HepG2 (cell line): ENCODE measurements around the gene CDK2. TPM values are rescaled to one million over a fixed set of nuclear protein-coding genes. Genes with fewer than 3 reads are reported as not detected.
A peak's percentile ranks its signal among the peaks of the same experiment; 100 is the strongest.

Experiments used
- ADNP ChIP-seq: sonication (generic); formaldehyde crosslinking; IDR thresholded peaks from 2 replicates; pipeline ENCODE4 v1.4.0; 2020; ENCODE audit warnings: missing genetic modification reagents
- ERF ChIP-seq: IDR thresholded peaks from 2 replicates; pipeline ENCODE4 v1.6.1; 2018; ENCODE audit warnings: missing biosample characterization, missing genetic modification reagents
- HIVEP1 ChIP-seq: sonication (generic); formaldehyde crosslinking; IDR thresholded peaks from 2 replicates; pipeline ENCODE4 v1.4.0; 2020; ENCODE audit warnings: mild to moderate bottlenecking, missing genetic modification reagents
- HNRNPL ChIP-seq: fragments of 200-400 bp; formaldehyde crosslinking; IDR thresholded peaks from 2 replicates; pipeline ENCODE4 v1.6.1; 2017; ENCODE audit warnings: mild to moderate bottlenecking, low read depth, low read length
- HOXA3 ChIP-seq: sonication (generic); formaldehyde crosslinking; IDR thresholded peaks from 2 replicates; pipeline ENCODE4 v1.5.0; 2020; ENCODE audit warnings: missing genetic modification reagents
- HOXD1 ChIP-seq: sonication (generic); formaldehyde crosslinking; IDR thresholded peaks from 2 replicates; pipeline ENCODE4 v1.5.0; 2020; ENCODE audit warnings: missing genetic modification reagents
- KDM5A ChIP-seq: fragments of 200-600 bp; sonication (generic); IDR thresholded peaks from 2 replicates; pipeline ENCODE4 v1.7.0; 2018; ENCODE audit warnings: antibody characterized with exemption, mild to moderate bottlenecking, low read length, borderline replicate concordance
- ONECUT2 ChIP-seq: sonication (generic); formaldehyde crosslinking; IDR thresholded peaks from 2 replicates; pipeline ENCODE4 v1.4.0; 2020; ENCODE audit warnings: missing genetic modification reagents
- RAD21 ChIP-seq: fragments of 450-650 bp; formaldehyde crosslinking; IDR thresholded peaks from 2 replicates; pipeline ENCODE4 v1.5.0; 2020; ENCODE audit warnings: mild to moderate bottlenecking
- SNRNP70 ChIP-seq: fragments of 200-400 bp; formaldehyde crosslinking; IDR thresholded peaks from 2 replicates; pipeline ENCODE4 v1.6.1; 2017; ENCODE audit warnings: mild to moderate bottlenecking, low read depth, low read length, moderate library complexity
- THAP7 ChIP-seq: sonication (generic); formaldehyde crosslinking; IDR thresholded peaks from 2 replicates; pipeline ENCODE4 v1.8.1; 2023; ENCODE audit warnings: mild to moderate bottlenecking, missing genetic modification reagents
- TRIM24 ChIP-seq: sonication (generic); formaldehyde crosslinking; IDR thresholded peaks from 2 replicates; pipeline ENCODE4 v1.8.0; 2022; ENCODE audit warnings: mild to moderate bottlenecking, missing genetic modification reagents
- UBTF ChIP-seq: sonication (generic); formaldehyde crosslinking; IDR thresholded peaks from 2 replicates; pipeline ENCODE4 v1.4.0; 2020; ENCODE audit warnings: mild to moderate bottlenecking, missing genetic modification reagents
- ZNF883 ChIP-seq: sonication (generic); formaldehyde crosslinking; IDR thresholded peaks from 2 replicates; pipeline ENCODE4 v1.5.1; 2020; ENCODE audit warnings: mild to moderate bottlenecking, missing genetic modification reagents; ENCODE audit errors: not compliant biosample characterization
- polyA plus RNA-seq, 8 experiments: library from polyadenylated mRNA; depleted of rRNA in 3 of 8; stranded (reverse) in 7 of 8; unstranded in 1 of 8; fragments of >200 nt; fragmentation: Illumina TruSeq in 4 of 8; extraction: Trizol in 4 of 8; gene quantifications; 2 replicates each; pipeline versions ENCODE4 v1.2.1 to v1.2.3, GENCODE V29; 2011 to 2016; ENCODE audit warnings: low read depth in 4 of 8, missing spikeins in 1 of 8, mixed read lengths in 1 of 8; ENCODE audit not compliant: insufficient read depth in 1 of 8
- total RNA-seq, 5 experiments: library from RNA; depleted of rRNA; stranded (reverse); fragments of >200 nt; fragmentation: Illumina TruSeq; extraction: Trizol; gene quantifications; 2 replicates each; pipeline ENCODE4 v1.2.3, GENCODE V29; 2016; ENCODE audit warnings: low read depth in 1 of 5
- TF ChIP-seq, protein P1 (sequence below): sonication (generic); formaldehyde crosslinking; IDR thresholded peaks from 2 replicates; pipeline ENCODE4 v1.4.0; 2020; ENCODE audit warnings: missing genetic modification reagents, borderline replicate concordance
- TF ChIP-seq, protein P2 (sequence below): sonication (generic); formaldehyde crosslinking; IDR thresholded peaks from 2 replicates; pipeline ENCODE4 v1.4.0; 2020; ENCODE audit warnings: mild to moderate bottlenecking, missing genetic modification reagents

Gene CDK2
- total and polyA plus RNA-seq, 2 of the 13 experiments (the other 11 are each of a cell fraction or from before 2014, with no cell fraction given), result 47.5 to 52.6 TPM

GRCh38 chr12:55940065-55940732, 26.4 kb upstream of the CDK2 start (continued):
- TF ChIP-seq, protein P1, sequence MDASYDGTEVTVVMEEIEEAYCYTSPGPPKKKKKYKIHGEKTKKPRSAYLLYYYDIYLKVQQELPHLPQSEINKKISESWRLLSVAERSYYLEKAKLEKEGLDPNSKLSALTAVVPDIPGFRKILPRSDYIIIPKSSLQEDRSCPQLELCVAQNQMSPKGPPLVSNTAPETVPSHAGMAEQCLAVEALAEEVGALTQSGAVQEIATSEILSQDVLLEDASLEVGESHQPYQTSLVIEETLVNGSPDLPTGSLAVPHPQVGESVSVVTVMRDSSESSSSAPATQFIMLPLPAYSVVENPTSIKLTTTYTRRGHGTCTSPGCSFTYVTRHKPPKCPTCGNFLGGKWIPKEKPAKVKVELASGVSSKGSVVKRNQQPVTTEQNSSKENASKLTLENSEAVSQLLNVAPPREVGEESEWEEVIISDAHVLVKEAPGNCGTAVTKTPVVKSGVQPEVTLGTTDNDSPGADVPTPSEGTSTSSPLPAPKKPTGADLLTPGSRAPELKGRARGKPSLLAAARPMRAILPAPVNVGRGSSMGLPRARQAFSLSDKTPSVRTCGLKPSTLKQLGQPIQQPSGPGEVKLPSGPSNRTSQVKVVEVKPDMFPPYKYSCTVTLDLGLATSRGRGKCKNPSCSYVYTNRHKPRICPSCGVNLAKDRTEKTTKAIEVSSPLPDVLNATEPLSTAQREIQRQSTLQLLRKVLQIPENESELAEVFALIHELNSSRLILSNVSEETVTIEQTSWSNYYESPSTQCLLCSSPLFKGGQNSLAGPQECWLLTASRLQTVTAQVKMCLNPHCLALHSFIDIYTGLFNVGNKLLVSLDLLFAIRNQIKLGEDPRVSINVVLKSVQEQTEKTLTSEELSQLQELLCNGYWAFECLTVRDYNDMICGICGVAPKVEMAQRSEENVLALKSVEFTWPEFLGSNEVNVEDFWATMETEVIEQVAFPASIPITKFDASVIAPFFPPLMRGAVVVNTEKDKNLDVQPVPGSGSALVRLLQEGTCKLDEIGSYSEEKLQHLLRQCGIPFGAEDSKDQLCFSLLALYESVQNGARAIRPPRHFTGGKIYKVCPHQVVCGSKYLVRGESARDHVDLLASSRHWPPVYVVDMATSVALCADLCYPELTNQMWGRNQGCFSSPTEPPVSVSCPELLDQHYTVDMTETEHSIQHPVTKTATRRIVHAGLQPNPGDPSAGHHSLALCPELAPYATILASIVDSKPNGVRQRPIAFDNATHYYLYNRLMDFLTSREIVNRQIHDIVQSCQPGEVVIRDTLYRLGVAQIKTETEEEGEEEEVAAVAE (CRISPR knock-in tag), result peak; percentile 69; the same call in 1 of the 2 replicates
- TF ChIP-seq ERF (CRISPR knock-in tag) (no peak), RAD21 (CRISPR knock-in tag) (peak; percentile 86), SNRNP70 (no peak), HOXA3 (CRISPR knock-in tag) (peak; percentile 44; the same call in 1 of the 2 replicates), HOXD1 (CRISPR knock-in tag) (no peak), ADNP (CRISPR knock-in tag) (no peak), ZNF883 (CRISPR knock-in tag) (peak; percentile 68), ONECUT2 (CRISPR knock-in tag) (no peak), HNRNPL (no peak), HIVEP1 (CRISPR knock-in tag) (0 out of 2 replicates have a peak, but pooled peaks have one; percentile 39), THAP7 (CRISPR knock-in tag) (no peak), TRIM24 (CRISPR knock-in tag) (no peak), KDM5A (no peak), UBTF (CRISPR knock-in tag) (0 out of 2 replicates have a peak, but pooled peaks have one; percentile 18)
- TF ChIP-seq, protein P2, sequence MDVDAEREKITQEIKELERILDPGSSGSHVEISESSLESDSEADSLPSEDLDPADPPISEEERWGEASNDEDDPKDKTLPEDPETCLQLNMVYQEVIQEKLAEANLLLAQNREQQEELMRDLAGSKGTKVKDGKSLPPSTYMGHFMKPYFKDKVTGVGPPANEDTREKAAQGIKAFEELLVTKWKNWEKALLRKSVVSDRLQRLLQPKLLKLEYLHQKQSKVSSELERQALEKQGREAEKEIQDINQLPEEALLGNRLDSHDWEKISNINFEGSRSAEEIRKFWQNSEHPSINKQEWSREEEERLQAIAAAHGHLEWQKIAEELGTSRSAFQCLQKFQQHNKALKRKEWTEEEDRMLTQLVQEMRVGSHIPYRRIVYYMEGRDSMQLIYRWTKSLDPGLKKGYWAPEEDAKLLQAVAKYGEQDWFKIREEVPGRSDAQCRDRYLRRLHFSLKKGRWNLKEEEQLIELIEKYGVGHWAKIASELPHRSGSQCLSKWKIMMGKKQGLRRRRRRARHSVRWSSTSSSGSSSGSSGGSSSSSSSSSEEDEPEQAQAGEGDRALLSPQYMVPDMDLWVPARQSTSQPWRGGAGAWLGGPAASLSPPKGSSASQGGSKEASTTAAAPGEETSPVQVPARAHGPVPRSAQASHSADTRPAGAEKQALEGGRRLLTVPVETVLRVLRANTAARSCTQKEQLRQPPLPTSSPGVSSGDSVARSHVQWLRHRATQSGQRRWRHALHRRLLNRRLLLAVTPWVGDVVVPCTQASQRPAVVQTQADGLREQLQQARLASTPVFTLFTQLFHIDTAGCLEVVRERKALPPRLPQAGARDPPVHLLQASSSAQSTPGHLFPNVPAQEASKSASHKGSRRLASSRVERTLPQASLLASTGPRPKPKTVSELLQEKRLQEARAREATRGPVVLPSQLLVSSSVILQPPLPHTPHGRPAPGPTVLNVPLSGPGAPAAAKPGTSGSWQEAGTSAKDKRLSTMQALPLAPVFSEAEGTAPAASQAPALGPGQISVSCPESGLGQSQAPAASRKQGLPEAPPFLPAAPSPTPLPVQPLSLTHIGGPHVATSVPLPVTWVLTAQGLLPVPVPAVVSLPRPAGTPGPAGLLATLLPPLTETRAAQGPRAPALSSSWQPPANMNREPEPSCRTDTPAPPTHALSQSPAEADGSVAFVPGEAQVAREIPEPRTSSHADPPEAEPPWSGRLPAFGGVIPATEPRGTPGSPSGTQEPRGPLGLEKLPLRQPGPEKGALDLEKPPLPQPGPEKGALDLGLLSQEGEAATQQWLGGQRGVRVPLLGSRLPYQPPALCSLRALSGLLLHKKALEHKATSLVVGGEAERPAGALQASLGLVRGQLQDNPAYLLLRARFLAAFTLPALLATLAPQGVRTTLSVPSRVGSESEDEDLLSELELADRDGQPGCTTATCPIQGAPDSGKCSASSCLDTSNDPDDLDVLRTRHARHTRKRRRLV (CRISPR knock-in tag), result no peak
